ENCODE data around the gene HTR3C. TPM values are rescaled to one million over a fixed set of nuclear protein-coding genes. Genes with fewer than 3 reads are reported as not detected.

The HTR3C gene
- total RNA-seq, 4 donors from 2014 or later = not detected

GRCh38 chr3:184008161-184008560, 44.7 kb upstream of the HTR3C start:
- peak overlapping the region; percentile 84 to 88 (median 86) for H3K27ac ChIP-seq
- peaks cover 0 to 44% of the 10 kb centered on the region in 2 donors for H3K36me3 ChIP-seq
- ATAC-seq (no peak), DNase-seq (no peak)
- in situ Hi-C loops (cut with MboI; ENCODE audit: low sequenced_read_pairs in 4 of 4) = no loop called here
- H3K9me3 ChIP-seq = no peaks in the 10 kb centered on the region
- H3K4me1 ChIP-seq = peaks cover 49 to 58% of the 10 kb centered on the region in 2 donors
- intact Hi-C loops (cut with DNase I; ENCODE audit: low total_unique reads) = no loop called here
- H3K4me3 ChIP-seq = no peak overlapping the region
- TF ChIP-seq POLR2A (IDR thresholded peaks at IDR 0.05) = no peak
- TF ChIP-seq CTCF (IDR thresholded peaks at IDR 0.05 in 4 of 5, conservative IDR thresholded peaks at IDR 0.05 in 1 of 5) = no peak
- no peaks in the 10 kb centered on the region for H3K27me3 ChIP-seq

- Histone ChIP-seq H3K36me3 (peaks cover 0 to 54% of the 10 kb centered on the region in 2 donors), H3K27ac (peak overlapping the region in 3 of 4 donors; percentile 10 to 98 (median 87)), H3K4me1 (peaks cover 29 to 53% of the 10 kb centered on the region in 2 donors), H3K4me3 (no peak overlapping the region), H3K27me3 (no peaks in the 10 kb centered on the region), H3K9me3 (no peaks in the 10 kb centered on the region)
- ATAC-seq (no peak), DNase-seq (no peak)
- TF ChIP-seq POLR2A (IDR thresholded peaks at IDR 0.05) = no peak
- TF ChIP-seq CTCF (IDR thresholded peaks at IDR 0.05 in 4 of 5, conservative IDR thresholded peaks at IDR 0.05 in 1 of 5) = no peak
- in situ Hi-C loops (cut with MboI; ENCODE audit: low sequenced_read_pairs in 4 of 4) = loop anchor here in 1 of 4 donors (10.0 kb wide), 1 partner anchor 117 kb away; no protein-coding TSS in a partner anchor
- intact Hi-C loops (cut with DNase I; ENCODE audit: low total_unique reads) = loop anchor here (10.0 kb wide), 3 partner anchors 283 to 803 kb away; partner anchors contain the start of genes KLHL24, PSMD2 and VPS8
Measured at GRCh38 chr3:184011230-184011876, 41.5 kb upstream of the HTR3C start.

- Histone ChIP-seq H3K27me3 (no peaks in the 10 kb centered on the region), H3K4me1 (peaks cover 30 to 52% of the 10 kb centered on the region in 2 donors), H3K27ac (peak overlapping the region; percentile 87 to 98 (median 92)), H3K36me3 (peaks cover 0 to 54% of the 10 kb centered on the region in 2 donors), H3K4me3 (peak overlapping the region in 3 of 4 donors; percentile 98 to 100 (median 100)), H3K9me3 (no peaks in the 10 kb centered on the region)
- intact Hi-C loops (cut with DNase I; ENCODE audit: low total_unique reads) (loop anchor here (10.0 kb wide), 3 partner anchors 283 to 803 kb away; partner anchors contain the start of genes KLHL24, PSMD2 and VPS8), in situ Hi-C loops (cut with MboI; ENCODE audit: low sequenced_read_pairs in 4 of 4) (loop anchor here in 1 of 4 donors (10.0 kb wide), 1 partner anchor 117 kb away; no protein-coding TSS in a partner anchor)
- ATAC-seq = no peak
- TF ChIP-seq POLR2A (IDR thresholded peaks at IDR 0.05) (no peak), CTCF (IDR thresholded peaks at IDR 0.05 in 4 of 5, conservative IDR thresholded peaks at IDR 0.05 in 1 of 5) (no peak)
- no peak for DNase-seq
Measured at GRCh38 chr3:184011937-184012889, 40.6 kb upstream of the HTR3C start.

GRCh38 chr3:184015381-184016019, 37.3 kb upstream of the HTR3C start:
- TF ChIP-seq POLR2A (IDR thresholded peaks at IDR 0.05) (peak; percentile 74 to 91), CTCF (IDR thresholded peaks at IDR 0.05 in 4 of 5, conservative IDR thresholded peaks at IDR 0.05 in 1 of 5) (no peak)
- DNase-seq (peak; percentile 55 to 84), ATAC-seq (peak; percentile 71 to 82)
- peaks cover 25 to 46% of the 10 kb centered on the region in 2 donors for H3K4me1 ChIP-seq
- peaks cover 0 to 31% of the 10 kb centered on the region in 2 donors for H3K36me3 ChIP-seq
- H3K27ac ChIP-seq = peak overlapping the region; percentile 87 to 98 (median 92)
- no peaks in the 10 kb centered on the region for H3K27me3 ChIP-seq
- H3K4me3 ChIP-seq = peak overlapping the region; percentile 98 to 100 (median 100)
- intact Hi-C loops (cut with DNase I; ENCODE audit: low total_unique reads) = loop anchor here (1.0 to 10.0 kb wide), 6 partner anchors 38 to 799 kb away; partner anchors contain the start of genes AP2M1, EIF2B5, KLHL24 and PSMD2
- no peaks in the 10 kb centered on the region for H3K9me3 ChIP-seq
- in situ Hi-C loops (cut with MboI; ENCODE audit: low sequenced_read_pairs in 4 of 4) = loop anchor here in 1 of 4 donors (10.0 kb wide), 1 partner anchor 121 kb away; no protein-coding TSS in a partner anchor
